K562 (cell line): ENCODE measurements around the gene DDX41. TPM values are rescaled to one million over a fixed set of nuclear protein-coding genes. Genes with fewer than 3 reads are reported as not detected.

Experiments
- ATAC-seq: fragments of 200-7000 bp; cut with Tn5 transposase; 3 replicates; pipeline ENCODE4 v1.9.1; 2020; ENCODE audit warnings: moderate library complexity
- BruUV-seq: library from RNA; stranded (reverse); fragments of 400-500 nt; replicated peaks from 2 replicates; lab custom pipeline; 2021; lab: Mats Ljungman, UMichigan
- CTCF ChIA-PET: fragments of 300-600 bp; formaldehyde crosslinking; extraction: SDS; loops from one replicate; lab custom pipeline; 2021; ENCODE audit warnings: low intra/inter-chr PET ratio; lab: Yijun Ruan, JAX
- POLR2A ChIA-PET: fragments of 300-600, 350-650 bp; sonication (Branson Sonifier 250); formaldehyde crosslinking; extraction: SDS; loops from one replicate; lab custom pipeline; 2021; ENCODE audit warnings: antibody characterized with exemption, inconsistent platforms; lab: Yijun Ruan, JAX
- DNase-seq, 4 experiments: peaks; one replicate each; pipeline versions ENCODE4 v3.0.0 to v3.0.0-alpha.2; 2011 to 2018; ENCODE audit warnings: low spot score in 3 of 4, mixed read lengths in 3 of 4; ENCODE audit errors: extremely low read depth in 1 of 4
- FAIRE-seq: peaks from 2 replicates; lab custom pipeline; 2011; peaks lifted over from hg19 to GRCh38; lab: Jason Lieb, UNC
- H2AFZ ChIP-seq: 2 replicates; pipeline ENCODE4 v1.6.0; 2011; ENCODE audit warnings: low read depth, low read length, control low read depth, inconsistent platforms
- H3K27ac ChIP-seq: fragments of 200-600 bp; 3 replicates; pipeline ENCODE4 v1.8.0; 2011; ENCODE audit warnings: low read depth, mild to moderate bottlenecking, control low read depth, inconsistent platforms, low read length, moderate library complexity, mixed read lengths; ENCODE audit errors: extremely low read depth
- H3K27me3 ChIP-seq, 2 experiments: fragments of 300-600 bp in 1 of 2; 2 replicates in 1 of 2; 3 replicates in 1 of 2; pipeline versions ENCODE4 v1.6.0 to v1.8.0; 2011; ENCODE audit warnings: inconsistent platforms in 2 of 2, low read length in 2 of 2, mild to moderate bottlenecking in 1 of 2, mixed read lengths in 1 of 2, moderate library complexity in 1 of 2; ENCODE audit not compliant: control insufficient read depth in 2 of 2, insufficient read depth in 2 of 2
- H3K36me3 ChIP-seq: fragments of 300-600 bp; 3 replicates; pipeline ENCODE4 v1.8.0; 2011; ENCODE audit warnings: mild to moderate bottlenecking, low read length, inconsistent platforms; ENCODE audit not compliant: control insufficient read depth, insufficient read depth
- H3K4me1 ChIP-seq, 2 experiments: fragments of 200-600 bp in 1 of 2; replicated peaks in 1 of 2; 2 replicates in 1 of 2; 3 replicates in 1 of 2; pipeline versions ENCODE4 v1.5.1 to v1.8.0; 2011; ENCODE audit warnings: inconsistent platforms in 2 of 2, low read length in 2 of 2, mild to moderate bottlenecking in 1 of 2, mixed read lengths in 1 of 2, moderate library complexity in 1 of 2; ENCODE audit not compliant: control insufficient read depth in 2 of 2, insufficient read depth in 2 of 2
- H3K4me2 ChIP-seq: 2 replicates; pipeline ENCODE4 v1.6.1; 2011; ENCODE audit warnings: low read length, control low read depth, inconsistent platforms, mixed read lengths; ENCODE audit not compliant: insufficient read depth
- H3K4me3 ChIP-seq: fragments of 200-600 bp; sonication (generic), shearing (Covaris generic); 2 replicates; pipeline ENCODE4 v1.5.1; 2016; ENCODE audit warnings: control low read depth, inconsistent platforms
- H3K79me2 ChIP-seq: fragments of 200-600 bp; 3 replicates; pipeline ENCODE4 v1.8.0; 2011; ENCODE audit warnings: low read length, inconsistent platforms; ENCODE audit not compliant: control insufficient read depth, insufficient read depth
- H3K9ac ChIP-seq, 2 experiments: 2 replicates each; pipeline versions ENCODE4 v1.6.0 to v1.6.1; 2011; ENCODE audit warnings: low read depth in 2 of 2, low read length in 2 of 2, control low read depth in 1 of 2, inconsistent platforms in 1 of 2, mild to moderate bottlenecking in 1 of 2, mixed read lengths in 1 of 2; ENCODE audit not compliant: insufficient read depth in 1 of 2
- H3K9me1 ChIP-seq: one replicate; pipeline ENCODE4 v1.6.0; 2011; ENCODE audit warnings: inconsistent platforms, mild to moderate bottlenecking, low read length, moderate library complexity; ENCODE audit not compliant: control insufficient read depth, insufficient read depth
- H3K9me3 ChIP-seq: replicated peaks from 2 replicates; pipeline ENCODE4 v1.5.1; 2011; ENCODE audit warnings: low read depth, low read length, inconsistent platforms; ENCODE audit not compliant: control insufficient read depth, insufficient read depth
- H4K20me1 ChIP-seq: replicated peaks from 2 replicates; pipeline ENCODE4 v1.6.1; 2011; ENCODE audit warnings: low read length, inconsistent platforms, mixed read lengths; ENCODE audit not compliant: control insufficient read depth, insufficient read depth
- BHLHE40 ChIP-seq: IDR thresholded peaks from 2 replicates; pipeline ENCODE4 v1.6.1; 2011; ENCODE audit warnings: low read length, improper control_type of control experiment
- CREB1 ChIP-seq, 2 experiments: sonication (generic) in 1 of 2; formaldehyde crosslinking in 1 of 2; IDR thresholded peaks; 2 replicates each; pipeline versions ENCODE4 v1.6.1 to v1.8.0; 2012 to 2022; ENCODE audit warnings: inconsistent platforms in 1 of 2, mild to moderate bottlenecking in 1 of 2, missing genetic modification reagents in 1 of 2, moderate library complexity in 1 of 2
- MNT ChIP-seq, 2 experiments: fragments of 450-650 bp; conservative IDR thresholded peaks; 2 replicates each; pipeline ENCODE4 v1.6.1; 2017; ENCODE audit warnings: mild to moderate bottlenecking in 2 of 2, moderate library complexity in 2 of 2
- ZNF398 ChIP-seq: fragments of 250-450 bp; sonication (Bioruptor Pico); IDR thresholded peaks from 2 replicates; pipeline ENCODE4 v1.8.0; 2021; ENCODE audit warnings: moderate library complexity, mild to moderate bottlenecking, inconsistent platforms
- WGBS: fragments of 100-300 bp; shearing (Covaris generic); methylation state at CpG from one replicate; pipeline ENCODE4 v1.1.6; 2016; ENCODE audit warnings: low coverage, mixed read lengths; ENCODE audit not compliant: insufficient coverage; ENCODE audit errors: missing lambda C conversion rate; 5-methylcytosine and 5-hydroxymethylcytosine counted together
- in situ Hi-C: fragments of 300-500 bp; cut with MboI; formaldehyde crosslinking; loops from 4 replicates; pipeline ENCODE4 v1.15.0; 2018; ENCODE audit warnings: inconsistent platforms, mixed read lengths
- intact Hi-C: fragments of 100-400 bp; cut with micrococcal nuclease; formaldehyde crosslinking; loops from 2 replicates; pipeline ENCODE4 v1.14.2; 2022
- polyA plus RNA-seq, 8 experiments: library from polyadenylated mRNA; depleted of rRNA in 4 of 8; stranded (reverse) in 5 of 8; unstranded in 3 of 8; fragments of >200 nt; fragmentation: Nextera tagmentation in 2 of 8; fragmentation: Illumina TruSeq in 1 of 8; extraction: Ambion mirVana in 2 of 8; extraction: Trizol in 1 of 8; gene quantifications; 2 replicates each; pipeline versions ENCODE4 v1.2.1 to v1.2.3, GENCODE V29; 2011 to 2014; ENCODE audit warnings: inconsistent platforms in 1 of 8, missing spikeins in 1 of 8
- total RNA-seq, 7 experiments: library from RNA; depleted of rRNA in 6 of 7; stranded (reverse); fragments of >200 nt in 6 of 7; fragmentation: Illumina TruSeq in 2 of 7; extraction: Trizol in 2 of 7; gene quantifications; 2 replicates each; pipeline versions ENCODE4 v1.2.1 to v1.2.3, GENCODE V29; 2011 to 2021; ENCODE audit warnings: low replicate concordance in 1 of 7

Gene DDX41
- total and polyA plus RNA-seq, 9 of the 15 experiments (the other 6 are each of a cell fraction or from before 2014, with no cell fraction given) = 38.2 to 284 (median 116) TPM

- intact Hi-C loops (no loop called here), in situ Hi-C loops (no loop called here)
- 25% methylated on average over 1 of the region's 1 CpG for WGBS
- Histone ChIP-seq H4K20me1 (peaks cover 18% of the 10 kb centered on the region), H2AFZ (no peak overlapping the region), H3K9ac (no peak overlapping the region), H3K36me3 (peaks cover 53% of the 10 kb centered on the region), H3K4me3 (no peak overlapping the region), H3K9me1 (no peaks in the 10 kb centered on the region), H3K27me3 (no peaks in the 10 kb centered on the region), H3K27ac (no peak overlapping the region), H3K9me3 (no peaks in the 10 kb centered on the region), H3K4me2 (no peak overlapping the region), H3K4me1 (peaks cover 8 to 16% of the 10 kb centered on the region in 2 experiments; a peak in 4 of 5 replicates), H3K79me2 (peaks cover 58% of the 10 kb centered on the region)
- DNase-seq (no peak), FAIRE-seq (no peak), ATAC-seq (no peak)
- no TSS peak for BruUV-seq
- TF ChIP-seq ZNF398 = no peak
- TF ChIP-seq CREB1 (IDR thresholded peaks at IDR 0.05) = no peak
- no peak for TF ChIP-seq CREB1 (CRISPR knock-in tag; IDR thresholded peaks at IDR 0.05)
- no peak for TF ChIP-seq MNT (conservative IDR thresholded peaks at IDR 0.05)
- no peak for TF ChIP-seq BHLHE40
- ChIA-PET CTCF (no interaction called here), POLR2A (interaction anchor here (0.8 to 2.0 kb wide), 5 partner anchors 9 to 826 kb away, joined by 3 to 6 read pairs (median 3); no protein-coding TSS in a partner anchor)
Observed at GRCh38 chr5:177548495-177548894, 31.7 kb upstream of the DDX41 start.
